ENCODE results near the gene GADL1. TPM values are rescaled to one million over a fixed set of nuclear protein-coding genes. Genes with fewer than 3 reads are reported as not detected.

GADL1 gene
- total RNA-seq, 1 donor from 2014 or later = 0.12 TPM

- DNase-seq (ENCODE audit: low read depth, low spot score) = no peak
- Mint-ChIP-seq H3K27me3 (ENCODE audit: low read depth) (no peaks in the 10 kb centered on the region), H3K36me3 (ENCODE audit: low read depth) (no peaks in the 10 kb centered on the region), H3K4me1 (peaks cover 10% of the 10 kb centered on the region), H3K9me3 (no peaks in the 10 kb centered on the region), H3K4me3 (no peak overlapping the region), H3K27ac (ENCODE audit: unreplicated experiment) (peak overlapping the region; percentile 81)
- no peak for TF ChIP-seq CTCF (conservative IDR thresholded peaks at IDR 0.05)
Measured at GRCh38 chr3:30852833-30853232, 41.6 kb downstream of the GADL1 start.

- TF ChIP-seq CTCF (conservative IDR thresholded peaks at IDR 0.05) = no peak
- Mint-ChIP-seq H3K9me3 (no peaks in the 10 kb centered on the region), H3K36me3 (ENCODE audit: low read depth) (no peaks in the 10 kb centered on the region), H3K27ac (ENCODE audit: unreplicated experiment) (no peak overlapping the region), H3K4me3 (no peak overlapping the region), H3K27me3 (ENCODE audit: low read depth) (no peaks in the 10 kb centered on the region), H3K4me1 (peaks cover 10% of the 10 kb centered on the region)
- DNase-seq (ENCODE audit: low read depth, low spot score) = no peak
Measured at GRCh38 chr3:30848087-30848779, 46.2 kb downstream of the GADL1 start.

GRCh38 chr3:30847592-30847991 lies 46.9 kb downstream of the GADL1 start:
- no peak for DNase-seq (ENCODE audit: low read depth, low spot score)
- H3K27ac Mint-ChIP-seq (ENCODE audit: unreplicated experiment) = no peak overlapping the region
- H3K4me3 Mint-ChIP-seq = no peak overlapping the region
- TF ChIP-seq CTCF (conservative IDR thresholded peaks at IDR 0.05) = no peak
- no peaks in the 10 kb centered on the region for H3K36me3 Mint-ChIP-seq (ENCODE audit: low read depth)
- peaks cover 4% of the 10 kb centered on the region for H3K4me1 Mint-ChIP-seq
- H3K9me3 Mint-ChIP-seq = no peaks in the 10 kb centered on the region
- H3K27me3 Mint-ChIP-seq (ENCODE audit: low read depth) = no peaks in the 10 kb centered on the region

GRCh38 chr3:30845606-30846005 lies 48.9 kb downstream of the GADL1 start:
- H3K4me1 Mint-ChIP-seq = peaks cover 4% of the 10 kb centered on the region
- H3K4me3 Mint-ChIP-seq = no peak overlapping the region
- TF ChIP-seq CTCF (conservative IDR thresholded peaks at IDR 0.05) = no peak
- no peaks in the 10 kb centered on the region for H3K27me3 Mint-ChIP-seq (ENCODE audit: low read depth)
- no peak overlapping the region for H3K27ac Mint-ChIP-seq (ENCODE audit: unreplicated experiment)
- no peak for DNase-seq (ENCODE audit: low read depth, low spot score)
- peaks cover 2% of the 10 kb centered on the region for H3K9me3 Mint-ChIP-seq
- no peaks in the 10 kb centered on the region for H3K36me3 Mint-ChIP-seq (ENCODE audit: low read depth)

- Mint-ChIP-seq H3K27me3 (ENCODE audit: low read depth) (no peaks in the 10 kb centered on the region), H3K9me3 (peaks cover 2% of the 10 kb centered on the region), H3K4me1 (peaks cover 4% of the 10 kb centered on the region), H3K36me3 (ENCODE audit: low read depth) (no peaks in the 10 kb centered on the region), H3K4me3 (no peak overlapping the region), H3K27ac (ENCODE audit: unreplicated experiment) (no peak overlapping the region)
- no peak for TF ChIP-seq CTCF (conservative IDR thresholded peaks at IDR 0.05)
- DNase-seq (ENCODE audit: low read depth, low spot score) = no peak
Measured at GRCh38 chr3:30843877-30844276, 50.6 kb downstream of the GADL1 start.
